Dermis lymphatic vessel endothelial cell (primary cell): Measurements from ENCODE around the gene BMPR1B. TPM values are rescaled to one million over a fixed set of nuclear protein-coding genes. Genes with fewer than 3 reads are reported as not detected.

ENCODE experiments used
- total RNA-seq: library from RNA; depleted of rRNA; stranded (reverse); fragments of >200 nt; gene quantifications from 2 replicates; pipeline ENCODE4 v1.2.1, GENCODE V29; 2014

The BMPR1B gene
- 0.09 TPM in 1 of 2 replicates, not detected in the other for total RNA-seq

DNA sequence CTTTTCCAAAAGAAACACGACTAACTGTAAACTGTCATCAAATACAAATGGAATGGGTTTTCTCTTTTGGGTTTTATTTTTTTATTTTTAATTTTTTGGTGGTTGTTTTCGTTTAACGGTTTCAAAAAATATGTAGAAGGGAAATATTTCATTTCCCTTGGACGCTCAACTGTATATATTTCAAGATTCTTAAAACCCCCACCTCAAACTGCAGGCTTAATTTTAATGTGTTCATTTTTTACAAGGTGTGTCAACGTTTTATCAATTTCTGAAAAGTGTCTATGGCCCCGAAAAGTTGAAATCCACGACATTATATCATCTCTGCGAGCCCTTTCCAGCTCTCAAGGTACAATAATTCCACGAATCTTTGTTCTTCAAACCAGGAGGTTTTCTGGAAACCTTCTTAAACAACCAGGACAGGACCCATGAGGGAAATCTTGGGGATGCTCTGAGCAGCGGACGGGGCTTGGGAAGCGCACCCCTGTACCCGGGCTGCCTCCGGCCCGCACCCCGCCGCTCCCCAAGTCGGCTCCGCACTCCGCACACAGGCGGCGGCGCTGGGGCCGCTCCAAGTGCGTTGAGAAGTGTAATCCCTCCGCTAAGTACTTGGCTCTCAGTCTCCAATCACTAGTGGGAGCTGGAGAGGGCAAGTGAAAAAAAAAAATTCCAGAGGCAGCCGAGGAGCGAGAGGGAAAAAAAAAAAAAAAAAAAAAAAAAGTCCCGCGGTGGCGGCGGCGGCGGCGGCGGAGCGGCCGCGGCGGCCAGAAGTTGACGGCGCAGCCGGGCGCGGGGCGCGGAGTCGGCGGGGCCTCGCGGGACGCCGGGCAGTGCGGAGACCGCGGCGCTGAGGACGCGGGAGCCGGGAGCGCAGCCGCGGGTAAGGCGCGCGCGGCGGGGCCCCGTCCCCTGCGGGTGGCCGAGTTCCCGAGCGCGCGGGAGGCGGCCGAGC lies at the start of gene BMPR1B:
TSS of gene BMPR1B (plus strand) at position 764 of the 949 bp plus-strand sequence. CDS start 346,470 bp downstream, outside the sequence.

